K562 (cell line): ENCODE results near the gene GALNT18. TPM values are rescaled to one million over a fixed set of nuclear protein-coding genes. Genes with fewer than 3 reads are reported as not detected.

Source experiments
- ATAC-seq: fragments of 200-7000 bp; cut with Tn5 transposase; 3 replicates; pipeline ENCODE4 v1.9.1; 2020; ENCODE audit warnings: moderate library complexity
- BruUV-seq: library from RNA; stranded (reverse); fragments of 400-500 nt; replicated peaks from 2 replicates; lab custom pipeline; 2021; lab: Mats Ljungman, UMichigan
- CTCF ChIA-PET: fragments of 300-600 bp; formaldehyde crosslinking; extraction: SDS; loops from one replicate; lab custom pipeline; 2021; ENCODE audit warnings: low intra/inter-chr PET ratio; lab: Yijun Ruan, JAX
- POLR2A ChIA-PET: fragments of 300-600, 350-650 bp; sonication (Branson Sonifier 250); formaldehyde crosslinking; extraction: SDS; loops from one replicate; lab custom pipeline; 2021; ENCODE audit warnings: antibody characterized with exemption, inconsistent platforms; lab: Yijun Ruan, JAX
- DNase-seq, 4 experiments: peaks; one replicate each; pipeline versions ENCODE4 v3.0.0 to v3.0.0-alpha.2; 2011 to 2018; ENCODE audit warnings: low spot score in 3 of 4, mixed read lengths in 3 of 4; ENCODE audit errors: extremely low read depth in 1 of 4
- FAIRE-seq: peaks from 2 replicates; lab custom pipeline; 2011; peaks lifted over from hg19 to GRCh38; lab: Jason Lieb, UNC
- H2AFZ ChIP-seq: 2 replicates; pipeline ENCODE4 v1.6.0; 2011; ENCODE audit warnings: low read depth, low read length, control low read depth, inconsistent platforms
- H3K27ac ChIP-seq: fragments of 200-600 bp; 3 replicates; pipeline ENCODE4 v1.8.0; 2011; ENCODE audit warnings: low read depth, mild to moderate bottlenecking, control low read depth, inconsistent platforms, low read length, moderate library complexity, mixed read lengths; ENCODE audit errors: extremely low read depth
- H3K27me3 ChIP-seq, 2 experiments: fragments of 300-600 bp in 1 of 2; 2 replicates in 1 of 2; 3 replicates in 1 of 2; pipeline versions ENCODE4 v1.6.0 to v1.8.0; 2011; ENCODE audit warnings: inconsistent platforms in 2 of 2, low read length in 2 of 2, mild to moderate bottlenecking in 1 of 2, mixed read lengths in 1 of 2, moderate library complexity in 1 of 2; ENCODE audit not compliant: control insufficient read depth in 2 of 2, insufficient read depth in 2 of 2
- H3K36me3 ChIP-seq: fragments of 300-600 bp; 3 replicates; pipeline ENCODE4 v1.8.0; 2011; ENCODE audit warnings: mild to moderate bottlenecking, low read length, inconsistent platforms; ENCODE audit not compliant: control insufficient read depth, insufficient read depth
- H3K4me1 ChIP-seq, 2 experiments: fragments of 200-600 bp in 1 of 2; replicated peaks in 1 of 2; 2 replicates in 1 of 2; 3 replicates in 1 of 2; pipeline versions ENCODE4 v1.5.1 to v1.8.0; 2011; ENCODE audit warnings: inconsistent platforms in 2 of 2, low read length in 2 of 2, mild to moderate bottlenecking in 1 of 2, mixed read lengths in 1 of 2, moderate library complexity in 1 of 2; ENCODE audit not compliant: control insufficient read depth in 2 of 2, insufficient read depth in 2 of 2
- H3K4me2 ChIP-seq: 2 replicates; pipeline ENCODE4 v1.6.1; 2011; ENCODE audit warnings: low read length, control low read depth, inconsistent platforms, mixed read lengths; ENCODE audit not compliant: insufficient read depth
- H3K4me3 ChIP-seq: fragments of 200-600 bp; sonication (generic), shearing (Covaris generic); 2 replicates; pipeline ENCODE4 v1.5.1; 2016; ENCODE audit warnings: control low read depth, inconsistent platforms
- H3K79me2 ChIP-seq: fragments of 200-600 bp; 3 replicates; pipeline ENCODE4 v1.8.0; 2011; ENCODE audit warnings: low read length, inconsistent platforms; ENCODE audit not compliant: control insufficient read depth, insufficient read depth
- H3K9ac ChIP-seq, 2 experiments: 2 replicates each; pipeline versions ENCODE4 v1.6.0 to v1.6.1; 2011; ENCODE audit warnings: low read depth in 2 of 2, low read length in 2 of 2, control low read depth in 1 of 2, inconsistent platforms in 1 of 2, mild to moderate bottlenecking in 1 of 2, mixed read lengths in 1 of 2; ENCODE audit not compliant: insufficient read depth in 1 of 2
- H3K9me1 ChIP-seq: one replicate; pipeline ENCODE4 v1.6.0; 2011; ENCODE audit warnings: inconsistent platforms, mild to moderate bottlenecking, low read length, moderate library complexity; ENCODE audit not compliant: control insufficient read depth, insufficient read depth
- H3K9me3 ChIP-seq: replicated peaks from 2 replicates; pipeline ENCODE4 v1.5.1; 2011; ENCODE audit warnings: low read depth, low read length, inconsistent platforms; ENCODE audit not compliant: control insufficient read depth, insufficient read depth
- H4K20me1 ChIP-seq: replicated peaks from 2 replicates; pipeline ENCODE4 v1.6.1; 2011; ENCODE audit warnings: low read length, inconsistent platforms, mixed read lengths; ENCODE audit not compliant: control insufficient read depth, insufficient read depth
- CAMTA2 ChIP-seq: fragments of 250-450 bp; sonication (Bioruptor Pico); conservative IDR thresholded peaks from 2 replicates; pipeline ENCODE4 v1.5.1; 2022
- HDAC2 ChIP-seq: fragments of 450-650 bp; IDR thresholded peaks from 2 replicates; pipeline ENCODE4 v1.6.1; 2016; ENCODE audit warnings: mild to moderate bottlenecking
- IFI16 ChIP-seq: fragments of 250-450 bp; sonication (Bioruptor Pico); IDR thresholded peaks from 2 replicates; pipeline ENCODE4 v2.1.2; 2022; ENCODE audit warnings: mild to moderate bottlenecking, inconsistent platforms
- KLF1 ChIP-seq: fragments of 450-650 bp; IDR thresholded peaks from 2 replicates; pipeline ENCODE4 v1.6.1; 2016; ENCODE audit warnings: missing genetic modification characterization, missing compliant biosample characterization
- LEF1 ChIP-seq: fragments of 450-650 bp; IDR thresholded peaks from 2 replicates; pipeline ENCODE4 v1.6.1; 2016; ENCODE audit warnings: mild to moderate bottlenecking
- MYC ChIP-seq, 2 experiments: fragments of 250-450 bp in 1 of 2; sonication (Bioruptor Pico) in 1 of 2; IDR thresholded peaks; 2 replicates each; pipeline versions ENCODE4 v1.5.1 to v1.6.1; 2012 to 2021; ENCODE audit warnings: low read depth in 2 of 2, borderline replicate concordance in 1 of 2, improper control_type of control experiment in 1 of 2, low read length in 1 of 2, mild to moderate bottlenecking in 1 of 2, moderate library complexity in 1 of 2
- RBM34 ChIP-seq: fragments of 200-400 bp; formaldehyde crosslinking; IDR thresholded peaks from 2 replicates; pipeline ENCODE4 v1.6.1; 2018; ENCODE audit warnings: low read length, borderline replicate concordance; ENCODE audit not compliant: insufficient read depth
- RFX5 ChIP-seq: IDR thresholded peaks from 2 replicates; pipeline ENCODE4 v1.6.1; 2011; ENCODE audit warnings: low read depth, mild to moderate bottlenecking, improper control_type of control experiment, low read length
- SIN3A ChIP-seq, 2 experiments: fragments of 150-350 bp in 1 of 2; IDR thresholded peaks; 2 replicates each; pipeline ENCODE4 v1.6.1; 2011 to 2016; ENCODE audit warnings: borderline replicate concordance in 2 of 2, low read depth in 2 of 2, low read length in 2 of 2, mild to moderate bottlenecking in 2 of 2, moderate library complexity in 2 of 2; ENCODE audit not compliant: control insufficient read depth in 1 of 2
- YBX1 ChIP-seq: fragments of 450-650 bp; IDR thresholded peaks from 2 replicates; pipeline ENCODE4 v1.7.1; 2016; ENCODE audit warnings: mild to moderate bottlenecking
- YY1 ChIP-seq, 3 experiments: IDR thresholded peaks; 2 replicates each; pipeline ENCODE4 v1.6.1; 2011; ENCODE audit warnings: low read length in 2 of 3, mild to moderate bottlenecking in 2 of 3, moderate library complexity in 2 of 3, borderline replicate concordance in 1 of 3, control low read depth in 1 of 3, low read depth in 1 of 3; ENCODE audit not compliant: insufficient read depth in 3 of 3, insufficient replicate concordance in 2 of 3, control insufficient read depth in 1 of 3, insufficient read length in 1 of 3; ENCODE audit errors: extremely low read depth in 1 of 3
- ZNF165 ChIP-seq: fragments of 250-450 bp; sonication (Bioruptor Pico); IDR thresholded peaks from 2 replicates; pipeline ENCODE4 v1.4.0; 2020; ENCODE audit warnings: borderline replicate concordance
- WGBS: fragments of 100-300 bp; shearing (Covaris generic); methylation state at CpG from one replicate; pipeline ENCODE4 v1.1.6; 2016; ENCODE audit warnings: low coverage, mixed read lengths; ENCODE audit not compliant: insufficient coverage; ENCODE audit errors: missing lambda C conversion rate; 5-methylcytosine and 5-hydroxymethylcytosine counted together
- in situ Hi-C: fragments of 300-500 bp; cut with MboI; formaldehyde crosslinking; loops from 4 replicates; pipeline ENCODE4 v1.15.0; 2018; ENCODE audit warnings: inconsistent platforms, mixed read lengths
- intact Hi-C: fragments of 100-400 bp; cut with micrococcal nuclease; formaldehyde crosslinking; loops from 2 replicates; pipeline ENCODE4 v1.14.2; 2022
- polyA plus RNA-seq, 8 experiments: library from polyadenylated mRNA; depleted of rRNA in 4 of 8; stranded (reverse) in 5 of 8; unstranded in 3 of 8; fragments of >200 nt; fragmentation: Nextera tagmentation in 2 of 8; fragmentation: Illumina TruSeq in 1 of 8; extraction: Ambion mirVana in 2 of 8; extraction: Trizol in 1 of 8; gene quantifications; 2 replicates each; pipeline versions ENCODE4 v1.2.1 to v1.2.3, GENCODE V29; 2011 to 2014; ENCODE audit warnings: inconsistent platforms in 1 of 8, missing spikeins in 1 of 8
- total RNA-seq, 7 experiments: library from RNA; depleted of rRNA in 6 of 7; stranded (reverse); fragments of >200 nt in 6 of 7; fragmentation: Illumina TruSeq in 2 of 7; extraction: Trizol in 2 of 7; gene quantifications; 2 replicates each; pipeline versions ENCODE4 v1.2.1 to v1.2.3, GENCODE V29; 2011 to 2021; ENCODE audit warnings: low replicate concordance in 1 of 7
- TF ChIP-seq, protein P1 (sequence below): fragments of 450-650 bp; IDR thresholded peaks from 2 replicates; pipeline ENCODE4 v1.7.1; 2018; ENCODE audit warnings: mild to moderate bottlenecking, low read depth; ENCODE audit not compliant: partially characterized antibody

GALNT18 gene
- total and polyA plus RNA-seq, 9 of the 15 experiments (the other 6 are each of a cell fraction or from before 2014, with no cell fraction given), result not detected

DNA sequence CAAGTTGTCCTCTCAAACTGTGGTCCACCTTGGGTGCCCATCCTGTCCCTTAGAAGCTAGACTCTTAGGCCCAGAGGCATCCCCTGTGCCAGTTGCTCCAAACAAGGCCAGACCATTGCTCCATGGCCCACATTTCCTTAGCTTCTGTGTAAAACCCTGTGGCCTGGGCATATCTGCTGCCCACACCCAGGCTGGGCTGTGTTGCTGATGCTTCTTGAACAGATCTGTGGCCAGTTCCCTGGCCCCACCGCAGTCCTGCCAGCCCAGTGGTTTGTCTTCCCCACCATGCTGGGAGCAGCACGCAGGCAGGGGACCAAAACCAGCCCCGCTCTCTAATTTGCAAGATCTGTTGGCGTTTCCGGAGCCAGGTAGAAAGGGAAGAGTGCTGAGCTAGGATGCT is 341.0 kb downstream of the GALNT18 start (continued):
- TF ChIP-seq ZNF165 (CRISPR knock-in tag) (no peak), LEF1 (no peak), RFX5 (no peak), HDAC2 (no peak), MYC (IDR thresholded peaks at IDR 0.05; ENCODE audit: low read depth, low read length) (no peak), MYC (CRISPR knock-in tag; IDR thresholded peaks at IDR 0.05; ENCODE audit: borderline replicate concordance, low read depth) (no peak), RBM34 (no peak), KLF1 (tag) (no peak), SIN3A (IDR thresholded peaks at IDR 0.05; ENCODE audit: borderline replicate concordance in 2 of 2, control insufficient read depth in 1 of 2, low read depth in 2 of 2, low read length in 2 of 2) (no peak), YBX1 (no peak), CAMTA2 (CRISPR knock-in tag) (no peak)

DNA sequence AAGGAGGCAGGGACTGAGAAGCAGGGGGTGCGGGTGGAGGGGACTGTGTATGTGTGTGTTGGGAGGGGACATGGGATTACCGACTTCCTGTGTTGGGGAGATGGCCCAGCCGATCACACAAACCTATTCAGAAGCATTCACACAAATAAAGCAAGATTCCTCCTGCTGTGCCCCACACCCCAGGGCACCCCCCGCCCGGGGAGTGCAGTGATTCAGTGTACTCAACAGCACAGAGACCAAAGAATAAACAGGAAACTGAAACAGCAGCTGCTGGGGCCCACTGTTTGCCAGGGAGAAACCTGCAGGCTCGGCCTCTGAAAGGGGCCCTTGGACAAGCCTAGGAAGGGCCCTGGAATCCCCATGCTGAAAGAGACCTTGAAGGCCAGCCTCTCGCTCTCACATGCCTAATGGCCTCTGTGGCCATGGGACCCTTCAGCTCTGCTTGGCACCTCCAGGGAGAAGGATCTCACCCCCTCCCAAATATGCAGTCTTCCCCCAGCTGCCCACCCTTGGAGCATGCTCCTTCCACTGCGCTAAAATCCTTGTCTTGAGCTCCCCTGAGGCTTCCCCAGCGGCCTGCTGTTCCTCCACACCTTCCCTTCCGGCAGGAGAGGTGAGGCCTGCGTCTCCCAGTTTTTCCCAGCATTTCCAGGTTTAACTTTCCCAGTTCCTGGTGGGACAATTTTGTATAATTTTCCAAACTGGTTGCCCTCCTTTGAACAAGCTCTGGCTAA is 341.7 kb downstream of the GALNT18 start:
- H3K9me1 ChIP-seq, result no peaks in the 10 kb centered on the region
- intact Hi-C loops, result no loop called here
- H3K4me1 ChIP-seq, result no peaks in the 10 kb centered on the region
- WGBS, result under 1% methylated on average over 11 of the region's 11 CpGs
- H3K27ac ChIP-seq, result no peak overlapping the region
- no peak overlapping the region for H3K4me2 ChIP-seq
- H3K4me3 ChIP-seq, result no peak overlapping the region
- no peak overlapping the region; a peak in 1 of 4 replicates for H3K9ac ChIP-seq
- peaks cover 0 to 43% of the 10 kb centered on the region in 2 experiments; a peak in 2 of 5 replicates for H3K27me3 ChIP-seq
- in situ Hi-C loops, result no loop called here
- BruUV-seq, result no TSS peak
- FAIRE-seq (no peak), ATAC-seq (no peak), DNase-seq (no peak)
- no peaks in the 10 kb centered on the region for H4K20me1 ChIP-seq
- H3K79me2 ChIP-seq, result no peaks in the 10 kb centered on the region
- ChIA-PET CTCF (no interaction called here), POLR2A (interaction anchor here (0.6 to 0.7 kb wide), 2 partner anchors 57 to 106 kb away, joined by 3 to 5 read pairs; no protein-coding TSS in a partner anchor)
- H3K9me3 ChIP-seq, result no peaks in the 10 kb centered on the region
- H2AFZ ChIP-seq, result no peak overlapping the region
- no peaks in the 10 kb centered on the region for H3K36me3 ChIP-seq
- TF ChIP-seq YY1 (IDR thresholded peaks at IDR 0.05; ENCODE audit: borderline replicate concordance in 1 of 3, control insufficient read depth in 1 of 3, extremely low read depth in 1 of 3, insufficient read depth in 3 of 3, insufficient read length in 1 of 3, insufficient replicate concordance in 2 of 3, low read depth in 1 of 3, low read length in 2 of 3) (no peak), IFI16 (no peak)
- TF ChIP-seq, protein P1, sequence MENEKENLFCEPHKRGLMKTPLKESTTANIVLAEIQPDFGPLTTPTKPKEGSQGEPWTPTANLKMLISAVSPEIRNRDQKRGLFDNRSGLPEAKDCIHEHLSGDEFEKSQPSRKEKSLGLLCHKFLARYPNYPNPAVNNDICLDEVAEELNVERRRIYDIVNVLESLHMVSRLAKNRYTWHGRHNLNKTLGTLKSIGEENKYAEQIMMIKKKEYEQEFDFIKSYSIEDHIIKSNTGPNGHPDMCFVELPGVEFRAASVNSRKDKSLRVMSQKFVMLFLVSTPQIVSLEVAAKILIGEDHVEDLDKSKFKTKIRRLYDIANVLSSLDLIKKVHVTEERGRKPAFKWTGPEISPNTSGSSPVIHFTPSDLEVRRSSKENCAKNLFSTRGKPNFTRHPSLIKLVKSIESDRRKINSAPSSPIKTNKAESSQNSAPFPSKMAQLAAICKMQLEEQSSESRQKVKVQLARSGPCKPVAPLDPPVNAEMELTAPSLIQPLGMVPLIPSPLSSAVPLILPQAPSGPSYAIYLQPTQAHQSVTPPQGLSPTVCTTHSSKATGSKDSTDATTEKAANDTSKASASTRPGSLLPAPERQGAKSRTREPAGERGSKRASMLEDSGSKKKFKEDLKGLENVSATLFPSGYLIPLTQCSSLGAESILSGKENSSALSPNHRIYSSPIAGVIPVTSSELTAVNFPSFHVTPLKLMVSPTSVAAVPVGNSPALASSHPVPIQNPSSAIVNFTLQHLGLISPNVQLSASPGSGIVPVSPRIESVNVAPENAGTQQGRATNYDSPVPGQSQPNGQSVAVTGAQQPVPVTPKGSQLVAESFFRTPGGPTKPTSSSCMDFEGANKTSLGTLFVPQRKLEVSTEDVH, result no peak
